Coronary artery (tissue), 2 donors: Measurements from ENCODE around the gene TSSC4.

ENCODE experiments used
- DNase-seq: peaks from one replicate; pipeline ENCODE4 v3.0.0-alpha.2; 2017; ENCODE audit warnings: low spot score
- H3K27ac ChIP-seq, 2 donors: fragments of 200-600 bp; sonication (generic); one replicate each; pipeline ENCODE4 v1.5.1; 2016 to 2019
- H3K4me3 ChIP-seq: fragments of 200-600 bp; sonication (generic); 2 replicates; pipeline ENCODE4 v1.5.1; 2016; ENCODE audit warnings: mild to moderate bottlenecking, moderate library complexity
- CTCF ChIP-seq: fragments of 200-600 bp; sonication (generic); IDR thresholded peaks from one replicate; pipeline ENCODE4 v1.5.1; 2019; ENCODE audit warnings: antibody characterized with exemption

Gene TSSC4

GRCh38 chr11:2396471-2396870 is 4.1 kb upstream of the TSSC4 start:
- no peak for TF ChIP-seq CTCF
- H3K4me3 ChIP-seq, result no peak overlapping the region
- H3K27ac ChIP-seq, result no peak overlapping the region
- DNase-seq, result no peak

- TF ChIP-seq CTCF, result no peak
- Histone ChIP-seq H3K27ac (no peak overlapping the region), H3K4me3 (no peak overlapping the region)
- no peak for DNase-seq
Observed at GRCh38 chr11:2397005-2397404, 3.5 kb upstream of the TSSC4 start.

- DNase-seq, result no peak
- Histone ChIP-seq H3K4me3 (peak overlapping the region; percentile 82), H3K27ac (peak overlapping the region; percentile 99)
- no peak for TF ChIP-seq CTCF
Observed at GRCh38 chr11:2398664-2399355, 1.7 kb upstream of the TSSC4 start.

GRCh38 chr11:2399488-2400068 is 972 bp upstream of the TSSC4 start:
- DNase-seq, result peak; percentile 89
- TF ChIP-seq CTCF, result no peak
- Histone ChIP-seq H3K27ac (peak overlapping the region; percentile 99), H3K4me3 (peak overlapping the region; percentile 82)

- H3K27ac ChIP-seq, result peak overlapping the region; percentile 79 to 94
- no peak for DNase-seq
- no peak for TF ChIP-seq CTCF
- H3K4me3 ChIP-seq, result peak overlapping the region; percentile 95
Observed at GRCh38 chr11:2400762-2401435, 349 bp downstream of the TSSC4 start.

- no peak for DNase-seq
- peak overlapping the region in 1 of 2 donors; percentile 94 for H3K27ac ChIP-seq
- TF ChIP-seq CTCF, result no peak
- peak overlapping the region; percentile 95 for H3K4me3 ChIP-seq
Observed at GRCh38 chr11:2401436-2401984, 960 bp downstream of the TSSC4 start.
